Endothelial cell of umbilical vein (primary cell): Measurements from ENCODE around the gene MARF1. TPM values are rescaled to one million over a fixed set of nuclear protein-coding genes. Genes with fewer than 3 reads are reported as not detected.

Experiments used
- BruUV-seq: library from RNA; stranded (reverse); fragments of 400-500 nt; replicated peaks from 2 replicates; lab custom pipeline; 2021; lab: Mats Ljungman, UMichigan
- CTCF ChIA-PET: fragments of 300-600, 350-600 bp; sonication (Branson Sonifier 250); formaldehyde crosslinking; loops from one replicate; lab custom pipeline; 2021; ENCODE audit warnings: antibody characterized with exemption, inconsistent platforms; lab: Charles Lee
- POLR2A ChIA-PET: fragments of 300-600, 350-600 bp; sonication (Branson Sonifier 250); formaldehyde crosslinking; loops from one replicate; lab custom pipeline; 2021; ENCODE audit warnings: antibody characterized with exemption, inconsistent platforms; lab: Charles Lee
- DNase-seq: peaks from one replicate; pipeline ENCODE4 v3.0.0-alpha.2; 2011; ENCODE audit warnings: low read depth, low spot score
- FAIRE-seq: peaks from 2 replicates; lab custom pipeline; 2011; peaks lifted over from hg19 to GRCh38; lab: Jason Lieb, UNC
- H2AFZ ChIP-seq: 2 replicates; pipeline ENCODE4 v1.6.0; 2012; ENCODE audit warnings: low read depth, low read length, control low read depth, inconsistent platforms
- H3K27ac ChIP-seq: 2 replicates; pipeline ENCODE4 v1.5.1; 2011; ENCODE audit warnings: low read depth, mild to moderate bottlenecking, control low read depth, low read length, moderate library complexity; ENCODE audit not compliant: insufficient read depth
- H3K27me3 ChIP-seq, 2 experiments: 2 replicates each; pipeline versions ENCODE4 v1.6.0 to v1.6.1; 2011; ENCODE audit warnings: low read length in 2 of 2, mixed read lengths in 1 of 2; ENCODE audit not compliant: control insufficient read depth in 2 of 2, insufficient read depth in 2 of 2
- H3K36me3 ChIP-seq, 2 experiments: 2 replicates in 1 of 2; 3 replicates in 1 of 2; pipeline ENCODE4 v1.5.1; 2011; ENCODE audit warnings: low read length in 2 of 2, mild to moderate bottlenecking in 1 of 2, moderate library complexity in 1 of 2; ENCODE audit not compliant: control insufficient read depth in 2 of 2, insufficient read depth in 2 of 2; ENCODE audit errors: extremely low read depth in 1 of 2
- H3K4me1 ChIP-seq: 3 replicates; pipeline ENCODE4 v1.5.1; 2011; ENCODE audit warnings: mild to moderate bottlenecking, low read length; ENCODE audit not compliant: control insufficient read depth, insufficient read depth; ENCODE audit errors: extremely low read depth
- H3K4me2 ChIP-seq: 2 replicates; pipeline ENCODE4 v1.6.1; 2011; ENCODE audit warnings: low read length, control low read depth, mixed read lengths; ENCODE audit not compliant: insufficient read depth
- H3K4me3 ChIP-seq, 3 experiments: fragments of 200-600 bp in 1 of 3; sonication (generic), shearing (Covaris generic) in 1 of 3; replicated peaks in 1 of 3; 2 replicates each; pipeline ENCODE4 v1.5.1; 2011 to 2016; ENCODE audit warnings: control low read depth in 3 of 3, low read length in 3 of 3, mild to moderate bottlenecking in 2 of 3, inconsistent platforms in 1 of 3, low read depth in 1 of 3, moderate library complexity in 1 of 3; ENCODE audit not compliant: insufficient read depth in 1 of 3
- H3K79me2 ChIP-seq: 2 replicates; pipeline ENCODE4 v1.6.0; 2012; ENCODE audit warnings: low read length, inconsistent platforms; ENCODE audit not compliant: control insufficient read depth, insufficient read depth
- H3K9ac ChIP-seq: replicated peaks from 2 replicates; pipeline ENCODE3; 2011; ENCODE audit warnings: low read length, control low read depth; ENCODE audit not compliant: insufficient read depth; ENCODE audit errors: extremely low read depth
- H3K9me1 ChIP-seq: replicated peaks from 3 replicates; pipeline ENCODE4 v1.6.0; 2011; ENCODE audit warnings: mild to moderate bottlenecking, low read length; ENCODE audit not compliant: control insufficient read depth, insufficient read depth; ENCODE audit errors: extremely low read depth
- H3K9me3 ChIP-seq: replicated peaks from 2 replicates; pipeline ENCODE4 v1.5.1; 2012; ENCODE audit warnings: low read length, inconsistent platforms; ENCODE audit not compliant: control insufficient read depth, insufficient read depth
- H4K20me1 ChIP-seq: replicated peaks from 2 replicates; pipeline ENCODE3; 2011; ENCODE audit warnings: mild to moderate bottlenecking, low read length; ENCODE audit not compliant: control insufficient read depth, insufficient read depth; ENCODE audit errors: extremely low read depth
- CTCF ChIP-seq, 2 donors: IDR thresholded peaks; 1 replicate in 1 of 2; 2 replicates in 1 of 2; pipeline ENCODE4 v1.5.1; 2011; ENCODE audit warnings: low read length in 2 of 2, mild to moderate bottlenecking in 2 of 2, moderate library complexity in 2 of 2, control low read depth in 1 of 2, inconsistent platforms in 1 of 2, low read depth in 1 of 2; ENCODE audit not compliant: insufficient read depth in 1 of 2; ENCODE audit errors: extremely low read depth in 1 of 2
- EZH2 ChIP-seq: IDR thresholded peaks from 2 replicates; pipeline ENCODE4 v1.6.1; 2012; ENCODE audit warnings: borderline replicate concordance, low read depth, mild to moderate bottlenecking, moderate library complexity, low read length, inconsistent platforms; ENCODE audit not compliant: severe bottlenecking
- FOS ChIP-seq: IDR thresholded peaks from 2 replicates; pipeline ENCODE4 v1.6.1; 2011; ENCODE audit warnings: mild to moderate bottlenecking, low read length, moderate library complexity, borderline replicate concordance; ENCODE audit not compliant: insufficient read depth
- GATA2 ChIP-seq: IDR thresholded peaks from 2 replicates; pipeline ENCODE4 v1.7.0; 2011; ENCODE audit warnings: low read depth, mild to moderate bottlenecking, moderate library complexity, mixed read lengths, low read length; ENCODE audit not compliant: insufficient read length, insufficient read depth
- JUN ChIP-seq: IDR thresholded peaks from 2 replicates; pipeline ENCODE4 v1.6.1; 2011; ENCODE audit warnings: borderline replicate concordance, low read depth; ENCODE audit not compliant: insufficient read length, insufficient read depth
- MAX ChIP-seq: IDR thresholded peaks from 2 replicates; pipeline ENCODE4 v1.6.1; 2011; ENCODE audit not compliant: insufficient read depth, insufficient read length
- MYC ChIP-seq: IDR thresholded peaks from one replicate; pipeline ENCODE4 v1.6.1; 2011; ENCODE audit warnings: mild to moderate bottlenecking, low read depth, low read length
- POLR2A ChIP-seq: IDR thresholded peaks from 2 replicates; pipeline ENCODE4 v1.6.1; 2012; ENCODE audit warnings: low read depth, mild to moderate bottlenecking, control low read depth, low read length
- POLR2AphosphoS5 ChIP-seq: IDR thresholded peaks from 2 replicates; pipeline ENCODE4 v1.6.1; 2012; ENCODE audit warnings: low read depth, mild to moderate bottlenecking, control low read depth, low read length, moderate library complexity; ENCODE audit not compliant: insufficient read depth
- dilution Hi-C: fragments of 300-500 bp; cut with MboI; formaldehyde crosslinking; loops from one replicate; pipeline ENCODE4 v1.15.0; 2019; ENCODE audit warnings: low sequenced_read_pairs; ENCODE audit not compliant: extremely low pct_ligation_motif_present
- intact Hi-C: fragments of 100-400 bp; cut with micrococcal nuclease; formaldehyde crosslinking; loops from one replicate; pipeline ENCODE4 v1.10.0; 2022
- polyA plus RNA-seq, 4 experiments: library from polyadenylated mRNA; depleted of rRNA in 3 of 4; stranded (reverse) in 3 of 4; unstranded in 1 of 4; fragments of >200 nt; gene quantifications; 2 replicates each; pipeline versions ENCODE4 v1.2.1 to v1.2.3, GENCODE V29; 2011 to 2012; ENCODE audit warnings: missing spikeins in 1 of 4
- total RNA-seq: library from RNA; stranded (reverse); gene quantifications from 2 replicates; pipeline ENCODE4 v1.2.3, GENCODE V29; 2021

MARF1 gene
- total and polyA plus RNA-seq, 2 donors (not counting 3 experiments of a cell fraction or from before 2014, with no cell fraction given): 14.6 to 58.5 TPM

GRCh38 chr16:15674571-15674970, 31.6 kb upstream of the MARF1 start:
- Histone ChIP-seq H3K27me3 (no peaks in the 10 kb centered on the region), H3K27ac (no peak overlapping the region), H3K9ac (no peak overlapping the region), H2AFZ (no peak overlapping the region), H3K9me1 (no peaks in the 10 kb centered on the region), H3K4me1 (peaks cover 21% of the 10 kb centered on the region), H3K79me2 (peaks cover 25% of the 10 kb centered on the region), H3K36me3 (peaks cover 8 to 12% of the 10 kb centered on the region in 2 experiments), H4K20me1 (no peaks in the 10 kb centered on the region), H3K9me3 (no peaks in the 10 kb centered on the region), H3K4me3 (no peak overlapping the region), H3K4me2 (no peak overlapping the region)
- ChIA-PET CTCF (interaction anchor here (1.1 kb wide), 1 partner anchor 23 kb away, joined by 3 read pairs; no protein-coding TSS in a partner anchor), POLR2A (no interaction called here)
- FAIRE-seq (no peak), DNase-seq (no peak)
- BruUV-seq: no TSS peak
- intact Hi-C loops: no loop called here
- TF ChIP-seq JUN: no peak
- no peak for TF ChIP-seq EZH2
- TF ChIP-seq GATA2: no peak
- no peak for TF ChIP-seq POLR2AphosphoS5
- TF ChIP-seq FOS: no peak
- no peak for TF ChIP-seq CTCF (IDR thresholded peaks at IDR 0.05; ENCODE audit: extremely low read depth in 1 of 2, insufficient read depth in 1 of 2, low read depth in 1 of 2, low read length in 2 of 2)
- no peak for TF ChIP-seq MYC
- TF ChIP-seq POLR2A: no peak
- TF ChIP-seq MAX: no peak
- dilution Hi-C loops: no loop called here
